Stromal cell of bone marrow (primary cell): ENCODE results near the gene SYNGR4.
A peak's percentile ranks its signal among the peaks of the same experiment; 100 is the strongest.

ENCODE experiments used
- DNase-seq: peaks from one replicate; pipeline ENCODE4 v3.0.0-alpha.2; 2012; ENCODE audit warnings: low read depth

SYNGR4 gene

GRCh38 chr19:48341515-48342413 lies 22.4 kb upstream of the SYNGR4 start:
- no peak for DNase-seq

GRCh38 chr19:48342414-48342738 lies 21.8 kb upstream of the SYNGR4 start:
- DNase-seq, result no peak

- DNase-seq, result no peak
Measured at GRCh38 chr19:48342841-48343540, 21.2 kb upstream of the SYNGR4 start.

- DNase-seq, result no peak
Measured at GRCh38 chr19:48344892-48345291, 19.3 kb upstream of the SYNGR4 start.

GRCh38 chr19:48346191-48346590 lies 18.0 kb upstream of the SYNGR4 start:
- DNase-seq, result no peak

GRCh38 chr19:48348045-48348444 lies 16.1 kb upstream of the SYNGR4 start:
- DNase-seq, result no peak

GRCh38 chr19:48348737-48349136 lies 15.4 kb upstream of the SYNGR4 start:
- no peak for DNase-seq

- DNase-seq, result no peak
Measured at GRCh38 chr19:48350856-48351255, 13.3 kb upstream of the SYNGR4 start.

- DNase-seq, result no peak
Measured at GRCh38 chr19:48351341-48351752, 12.8 kb upstream of the SYNGR4 start.

GRCh38 chr19:48353677-48354076 lies 10.5 kb upstream of the SYNGR4 start:
- no peak for DNase-seq

- no peak for DNase-seq
Measured at GRCh38 chr19:48354332-48354992, 9.7 kb upstream of the SYNGR4 start.

GRCh38 chr19:48355365-48355954 lies 8.7 kb upstream of the SYNGR4 start:
- DNase-seq, result no peak

- DNase-seq, result no peak
Measured at GRCh38 chr19:48359123-48359522, 5.0 kb upstream of the SYNGR4 start.

- DNase-seq, result no peak
Measured at GRCh38 chr19:48361912-48362311, 2.3 kb upstream of the SYNGR4 start.

- peak; percentile 92 for DNase-seq
Measured at GRCh38 chr19:48362716-48363499, 1.3 kb upstream of the SYNGR4 start.

- no peak for DNase-seq
Measured at GRCh38 chr19:48363500-48363809, 712 bp upstream of the SYNGR4 start.

GRCh38 chr19:48364598-48365348 lies 606 bp downstream of the SYNGR4 start:
- no peak for DNase-seq

- no peak for DNase-seq
Measured at GRCh38 chr19:48365602-48366001, 1.4 kb downstream of the SYNGR4 start.

GRCh38 chr19:48367855-48368254 lies 3.7 kb downstream of the SYNGR4 start:
- no peak for DNase-seq

- DNase-seq, result no peak
Measured at GRCh38 chr19:48368936-48369335, 4.8 kb downstream of the SYNGR4 start.

- DNase-seq, result no peak
Measured at GRCh38 chr19:48370955-48371354, 6.8 kb downstream of the SYNGR4 start.
